Smooth muscle cell (in vitro differentiated cells): ENCODE results near the gene NACC1. TPM values are rescaled to one million over a fixed set of nuclear protein-coding genes. Genes with fewer than 3 reads are reported as not detected.
A peak's percentile ranks its signal among the peaks of the same experiment; 100 is the strongest.

Experiments
- DNase-seq: peaks from one replicate; lab custom pipeline; 2025; ENCODE audit not compliant: unreplicated experiment; lab: John Stamatoyannopoulos, UW
- H2AFZ ChIP-seq: fragments of 200-600 bp; sonication (generic); 2 replicates; pipeline ENCODE4 v1.6.0; 2016; ENCODE audit warnings: antibody characterized with exemption, low read depth, mild to moderate bottlenecking
- H3F3A ChIP-seq: fragments of 200-600 bp; sonication (generic); 2 replicates; pipeline ENCODE4 v1.6.0; 2017; ENCODE audit warnings: antibody characterized with exemption, low read depth
- H3K27ac ChIP-seq: fragments of 200-600 bp; sonication (generic); 2 replicates; pipeline ENCODE4 v1.5.1; 2016; ENCODE audit warnings: low read depth, mild to moderate bottlenecking
- H3K27me3 ChIP-seq: fragments of 200-600 bp; sonication (generic); 2 replicates; pipeline ENCODE4 v1.6.1; 2016; ENCODE audit warnings: low read depth, mild to moderate bottlenecking
- H3K36me3 ChIP-seq: fragments of 200-600 bp; sonication (generic); 2 replicates; pipeline ENCODE4 v1.5.1; 2016; ENCODE audit warnings: low read depth
- H3K4me1 ChIP-seq: fragments of 200-600 bp; sonication (generic); 2 replicates; pipeline ENCODE4 v1.5.1; 2016; ENCODE audit warnings: low read depth
- H3K4me2 ChIP-seq: fragments of 200-600 bp; sonication (generic); 2 replicates; pipeline ENCODE4 v1.6.0; 2016; ENCODE audit warnings: mild to moderate bottlenecking
- H3K4me3 ChIP-seq: fragments of 200-600 bp; sonication (generic); 2 replicates; pipeline ENCODE4 v1.5.1; 2016; ENCODE audit warnings: mild to moderate bottlenecking
- H3K79me2 ChIP-seq: fragments of 200-600 bp; sonication (generic); 2 replicates; pipeline ENCODE4 v1.6.0; 2016; ENCODE audit warnings: low read depth, mild to moderate bottlenecking
- H3K9ac ChIP-seq: fragments of 200-600 bp; sonication (generic); 2 replicates; pipeline ENCODE4 v1.6.0; 2016; ENCODE audit warnings: low read depth
- H3K9me3 ChIP-seq: fragments of 200-600 bp; sonication (generic); replicated peaks from 2 replicates; pipeline ENCODE4 v1.5.1; 2016; ENCODE audit warnings: low read depth
- H4K20me1 ChIP-seq: fragments of 200-600 bp; sonication (generic); 2 replicates; pipeline ENCODE4 v1.6.0; 2016; ENCODE audit warnings: low read depth
- WGBS: methylation state at CpG from one replicate; pipeline ENCODE4 v1.1.7; 2016; ENCODE audit warnings: low lambda C conversion rate; 5-methylcytosine and 5-hydroxymethylcytosine counted together
- polyA plus RNA-seq: library from polyadenylated mRNA; unstranded; fragments of >200 nt; fragmentation: Nextera tagmentation; extraction: Ambion mirVana; gene quantifications from 2 replicates; pipeline ENCODE4 v1.2.1, GENCODE V29; 2016
- total RNA-seq: library from RNA; depleted of rRNA; stranded (reverse); fragments of >200 nt; gene quantifications from 2 replicates; pipeline ENCODE4 v1.2.3, GENCODE V29; 2014
- TF ChIP-seq, protein P1 (sequence below): fragments of 200-600 bp; sonication (generic); IDR thresholded peaks from 2 replicates; pipeline ENCODE4 v1.5.1; 2017; ENCODE audit warnings: borderline replicate concordance, mild to moderate bottlenecking, antibody characterized with exemption; ENCODE audit not compliant: insufficient read depth, poor library complexity, severe bottlenecking

The NACC1 gene
- total and polyA plus RNA-seq, 2 experiments from 2014 or later, result 9.9 to 44.6 TPM

DNA sequence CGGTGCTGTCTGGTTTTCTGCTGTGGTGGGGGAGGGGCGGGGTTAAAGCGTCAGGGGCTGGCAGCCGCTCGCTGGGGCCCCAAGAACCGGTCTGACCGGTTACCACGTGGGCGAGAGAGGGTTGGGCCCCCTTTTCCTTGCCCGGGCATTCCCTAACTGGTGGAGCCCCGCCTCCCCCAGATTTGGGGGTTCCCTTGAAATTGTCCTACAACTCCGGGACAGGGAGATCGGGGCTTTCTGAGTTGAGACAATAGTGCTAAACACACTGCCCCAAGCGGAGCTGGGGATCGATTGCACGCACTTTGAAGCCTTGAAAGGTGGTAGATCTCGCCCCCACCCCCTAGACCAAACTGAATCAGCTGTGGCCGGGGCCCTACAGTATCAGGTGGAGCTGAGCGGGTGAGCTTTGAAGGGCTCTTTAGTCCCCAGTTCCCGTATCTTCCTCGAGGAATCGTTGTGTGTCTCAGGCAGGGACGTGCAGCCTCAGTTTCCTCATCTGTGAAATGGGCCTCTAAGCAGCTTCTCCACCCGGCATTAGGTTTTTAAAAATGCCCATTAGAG lies 36.9 kb downstream of the NACC1 start:
- 2% methylated on average over 24 of the region's 24 CpGs for WGBS
- Histone ChIP-seq H3K4me2 (peak overlapping the region; percentile 94), H3K36me3 (no peaks in the 10 kb centered on the region), H3F3A (peaks cover 20% of the 10 kb centered on the region), H3K27me3 (no peaks in the 10 kb centered on the region), H3K27ac (peak overlapping the region; percentile 97), H2AFZ (no peak overlapping the region), H3K9ac (peak overlapping the region; percentile 99), H3K79me2 (peaks cover 12% of the 10 kb centered on the region), H4K20me1 (peaks cover 25% of the 10 kb centered on the region), H3K4me3 (peak overlapping the region; percentile 98), H3K4me1 (peaks cover 8% of the 10 kb centered on the region), H3K9me3 (no peaks in the 10 kb centered on the region)
- TF ChIP-seq, protein P1, sequence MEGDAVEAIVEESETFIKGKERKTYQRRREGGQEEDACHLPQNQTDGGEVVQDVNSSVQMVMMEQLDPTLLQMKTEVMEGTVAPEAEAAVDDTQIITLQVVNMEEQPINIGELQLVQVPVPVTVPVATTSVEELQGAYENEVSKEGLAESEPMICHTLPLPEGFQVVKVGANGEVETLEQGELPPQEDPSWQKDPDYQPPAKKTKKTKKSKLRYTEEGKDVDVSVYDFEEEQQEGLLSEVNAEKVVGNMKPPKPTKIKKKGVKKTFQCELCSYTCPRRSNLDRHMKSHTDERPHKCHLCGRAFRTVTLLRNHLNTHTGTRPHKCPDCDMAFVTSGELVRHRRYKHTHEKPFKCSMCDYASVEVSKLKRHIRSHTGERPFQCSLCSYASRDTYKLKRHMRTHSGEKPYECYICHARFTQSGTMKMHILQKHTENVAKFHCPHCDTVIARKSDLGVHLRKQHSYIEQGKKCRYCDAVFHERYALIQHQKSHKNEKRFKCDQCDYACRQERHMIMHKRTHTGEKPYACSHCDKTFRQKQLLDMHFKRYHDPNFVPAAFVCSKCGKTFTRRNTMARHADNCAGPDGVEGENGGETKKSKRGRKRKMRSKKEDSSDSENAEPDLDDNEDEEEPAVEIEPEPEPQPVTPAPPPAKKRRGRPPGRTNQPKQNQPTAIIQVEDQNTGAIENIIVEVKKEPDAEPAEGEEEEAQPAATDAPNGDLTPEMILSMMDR, result no peak
- DNase-seq, result peak; percentile 22

DNA sequence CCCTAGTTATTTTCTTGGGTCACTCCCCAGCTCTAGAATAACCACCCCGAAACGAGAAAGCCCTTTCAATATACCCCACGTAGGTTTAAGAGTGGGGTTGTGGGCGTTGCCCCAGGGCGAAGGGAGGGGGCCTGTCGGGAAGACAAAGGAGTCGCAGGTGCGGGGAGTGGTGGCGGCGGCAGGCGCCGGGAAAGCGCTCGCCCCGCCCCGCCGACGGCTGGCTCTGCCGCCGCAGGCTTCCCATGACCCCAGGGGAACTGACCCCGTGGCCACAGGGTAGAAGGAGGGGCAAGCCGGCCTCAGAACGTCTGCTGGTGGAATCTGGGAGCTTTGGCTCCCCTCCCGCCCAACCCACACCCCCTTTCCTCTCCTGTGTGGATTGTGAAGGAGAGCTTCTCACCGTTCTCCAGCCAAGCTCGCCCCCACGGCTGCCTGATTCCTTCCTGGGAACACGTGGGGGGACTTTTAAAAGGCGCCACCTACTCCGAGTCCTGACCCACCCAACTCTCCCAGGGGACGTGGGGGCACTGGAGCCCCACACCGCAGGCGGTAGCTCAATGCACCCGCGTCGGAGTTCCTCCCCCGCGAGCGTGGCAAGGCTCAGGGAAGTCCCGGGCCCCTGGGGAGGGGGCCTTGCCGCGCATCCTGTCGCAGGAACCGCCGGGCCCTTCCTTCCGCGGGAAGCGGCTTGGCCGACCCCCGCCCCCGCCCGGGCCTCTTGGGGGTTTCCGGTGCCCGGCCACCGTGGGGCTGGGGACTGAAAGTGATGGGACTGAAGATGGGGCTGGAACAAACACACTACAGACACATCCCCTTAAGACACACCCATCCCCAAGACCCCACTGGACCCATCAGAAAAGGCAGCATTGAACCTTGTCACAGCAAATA lies 37.7 kb downstream of the NACC1 start:
- 3% methylated on average over 46 of the region's 55 CpGs for WGBS
- Histone ChIP-seq H3K4me2 (peak overlapping the region; percentile 94), H3K9me3 (no peaks in the 10 kb centered on the region), H3F3A (peaks cover 24% of the 10 kb centered on the region), H3K9ac (peak overlapping the region; percentile 99), H3K4me1 (peaks cover 8% of the 10 kb centered on the region), H3K27me3 (no peaks in the 10 kb centered on the region), H3K4me3 (peak overlapping the region; percentile 98), H3K79me2 (peaks cover 12% of the 10 kb centered on the region), H4K20me1 (peaks cover 25% of the 10 kb centered on the region), H3K36me3 (no peaks in the 10 kb centered on the region), H3K27ac (peak overlapping the region; percentile 97), H2AFZ (no peak overlapping the region)
- TF ChIP-seq, protein P1, result no peak
- DNase-seq, result peak; percentile 79

DNA sequence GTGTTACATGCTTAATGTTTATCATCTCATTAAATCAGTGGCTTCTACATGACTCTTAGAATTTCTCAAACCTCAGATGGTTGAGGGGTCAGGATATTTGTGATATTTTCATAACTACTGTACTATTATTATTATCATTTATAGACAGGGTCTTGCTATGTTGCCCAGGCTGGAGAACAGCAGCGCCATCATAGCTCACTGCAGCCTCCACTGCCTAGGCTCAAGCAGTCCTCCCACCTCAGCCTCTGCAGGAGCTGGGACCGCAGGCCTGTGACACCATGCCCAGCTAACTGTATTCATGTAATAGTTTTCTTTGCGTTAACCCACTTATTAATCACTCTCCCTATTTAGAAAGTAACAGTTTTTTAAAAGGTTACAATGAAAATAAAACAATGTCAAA lies 41.6 kb downstream of the NACC1 start:
- Histone ChIP-seq H3K4me1 (peaks cover 31% of the 10 kb centered on the region), H2AFZ (no peak overlapping the region), H3K4me2 (no peak overlapping the region), H3K79me2 (no peaks in the 10 kb centered on the region), H3F3A (peaks cover 29% of the 10 kb centered on the region), H3K4me3 (no peak overlapping the region), H3K9ac (no peak overlapping the region), H3K36me3 (no peaks in the 10 kb centered on the region), H3K27ac (no peak overlapping the region), H3K9me3 (no peaks in the 10 kb centered on the region), H3K27me3 (no peaks in the 10 kb centered on the region), H4K20me1 (peaks cover 7% of the 10 kb centered on the region)
- no peak for DNase-seq
- TF ChIP-seq, protein P1, result no peak
- WGBS, result 95% methylated on average over 3 of the region's 3 CpGs
